ENCODE data around the gene CGREF1.

DNA sequence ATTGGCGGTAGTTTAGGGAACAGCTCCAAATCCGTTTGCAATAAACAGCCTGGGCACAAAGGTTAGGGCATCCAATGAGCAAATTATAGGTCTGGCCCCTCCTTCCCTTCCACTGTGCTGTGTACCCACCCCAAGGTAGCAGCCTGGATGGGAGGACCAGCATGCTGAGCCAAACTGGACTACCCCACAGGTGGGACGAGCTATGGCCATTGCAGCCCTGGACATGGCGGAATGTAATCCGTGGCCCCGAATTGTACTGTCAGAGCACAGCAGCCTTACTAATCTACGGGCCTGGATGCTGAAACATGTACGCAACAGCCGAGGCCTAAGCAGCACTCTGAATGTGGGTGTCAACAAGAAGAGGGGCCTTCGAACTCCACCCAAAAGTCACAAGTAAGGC is 60.7 kb downstream of the CGREF1 start:
- TF ChIP-seq, protein P1, sequence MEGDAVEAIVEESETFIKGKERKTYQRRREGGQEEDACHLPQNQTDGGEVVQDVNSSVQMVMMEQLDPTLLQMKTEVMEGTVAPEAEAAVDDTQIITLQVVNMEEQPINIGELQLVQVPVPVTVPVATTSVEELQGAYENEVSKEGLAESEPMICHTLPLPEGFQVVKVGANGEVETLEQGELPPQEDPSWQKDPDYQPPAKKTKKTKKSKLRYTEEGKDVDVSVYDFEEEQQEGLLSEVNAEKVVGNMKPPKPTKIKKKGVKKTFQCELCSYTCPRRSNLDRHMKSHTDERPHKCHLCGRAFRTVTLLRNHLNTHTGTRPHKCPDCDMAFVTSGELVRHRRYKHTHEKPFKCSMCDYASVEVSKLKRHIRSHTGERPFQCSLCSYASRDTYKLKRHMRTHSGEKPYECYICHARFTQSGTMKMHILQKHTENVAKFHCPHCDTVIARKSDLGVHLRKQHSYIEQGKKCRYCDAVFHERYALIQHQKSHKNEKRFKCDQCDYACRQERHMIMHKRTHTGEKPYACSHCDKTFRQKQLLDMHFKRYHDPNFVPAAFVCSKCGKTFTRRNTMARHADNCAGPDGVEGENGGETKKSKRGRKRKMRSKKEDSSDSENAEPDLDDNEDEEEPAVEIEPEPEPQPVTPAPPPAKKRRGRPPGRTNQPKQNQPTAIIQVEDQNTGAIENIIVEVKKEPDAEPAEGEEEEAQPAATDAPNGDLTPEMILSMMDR (IDR thresholded peaks at IDR 0.05), result no peak
- TF ChIP-seq POLR2A (IDR thresholded peaks at IDR 0.05), result no peak
